OCI-LY7 (cell line): ENCODE data around the gene NKX1-1. TPM values are rescaled to one million over a fixed set of nuclear protein-coding genes. Genes with fewer than 3 reads are reported as not detected.

ENCODE experiments used
- BruUV-seq: library from RNA; stranded (reverse); fragments of 400-500 nt; replicated peaks from 2 replicates; lab custom pipeline; 2021; lab: Mats Ljungman, UMichigan
- CTCF ChIA-PET: fragments of 300-600 bp; sonication (Branson Sonifier 250); formaldehyde crosslinking; loops from one replicate; lab custom pipeline; 2022; ENCODE audit warnings: antibody characterized with exemption; ENCODE audit not compliant: unreplicated experiment; lab: Charles Lee
- POLR2A ChIA-PET: fragments of 300-600 bp; sonication (Branson Sonifier 250); formaldehyde crosslinking; loops from one replicate; lab custom pipeline; 2022; ENCODE audit warnings: antibody characterized with exemption; lab: Charles Lee
- DNase-seq: peaks from one replicate; pipeline ENCODE4 v3.0.0-alpha.2; 2015; ENCODE audit warnings: low spot score
- H2AFZ ChIP-seq: fragments of 200-600 bp; sonication (generic), shearing (Covaris generic); 2 replicates; pipeline ENCODE4 v1.6.1; 2014; ENCODE audit warnings: mild to moderate bottlenecking, antibody characterized with exemption, low read length, moderate library complexity
- H3K27ac ChIP-seq: fragments of 200-600 bp; sonication (generic); 2 replicates; pipeline ENCODE4 v1.5.1; 2014; ENCODE audit warnings: mixed run types, low read depth, mild to moderate bottlenecking, moderate library complexity, low read length, inconsistent platforms; ENCODE audit not compliant: poor library complexity, severe bottlenecking
- H3K36me3 ChIP-seq: fragments of 200-600 bp; sonication (generic); 2 replicates; pipeline ENCODE4 v1.6.1; 2014; ENCODE audit warnings: mild to moderate bottlenecking, antibody characterized with exemption, low read length, moderate library complexity, mixed read lengths; ENCODE audit not compliant: insufficient read depth
- H3K4me1 ChIP-seq: fragments of 200-600 bp; sonication (generic); 2 replicates; pipeline ENCODE4 v1.5.1; 2014; ENCODE audit warnings: mild to moderate bottlenecking, low read length; ENCODE audit not compliant: insufficient read depth, poor library complexity, severe bottlenecking
- H3K4me2 ChIP-seq: fragments of 200-600 bp; sonication (generic); 2 replicates; pipeline ENCODE4 v1.6.1; 2014; ENCODE audit warnings: mild to moderate bottlenecking, low read length
- H3K4me3 ChIP-seq: fragments of 200-600 bp; sonication (generic); 2 replicates; pipeline ENCODE4 v1.5.1; 2014; ENCODE audit warnings: mild to moderate bottlenecking, low read depth, low read length; ENCODE audit not compliant: poor library complexity, severe bottlenecking
- H3K79me2 ChIP-seq: fragments of 200-600 bp; sonication (generic); 2 replicates; pipeline ENCODE4 v1.6.1; 2016; ENCODE audit warnings: low read depth, mild to moderate bottlenecking, low read length, moderate library complexity, mixed read lengths; ENCODE audit not compliant: insufficient read depth
- H3K9me2 ChIP-seq: fragments of 200-600 bp; sonication (generic); 2 replicates; pipeline ENCODE4 v1.6.1; 2016; ENCODE audit warnings: mild to moderate bottlenecking, low read length, mixed read lengths; ENCODE audit not compliant: insufficient read depth
- H3K9me3 ChIP-seq: fragments of 200-600 bp; sonication (generic); 2 replicates; pipeline ENCODE4 v1.6.1; 2014; ENCODE audit warnings: mild to moderate bottlenecking, mixed run types, low read length, mixed read lengths
- H4K20me1 ChIP-seq: fragments of 200-600 bp; sonication (generic); 2 replicates; pipeline ENCODE4 v1.6.1; 2014; ENCODE audit warnings: mild to moderate bottlenecking, antibody characterized with exemption, low read length, moderate library complexity, mixed read lengths; ENCODE audit not compliant: insufficient read depth
- EZH2phosphoT487 ChIP-seq: fragments of 200-600 bp; sonication (generic); IDR thresholded peaks from 2 replicates; pipeline ENCODE4 v1.6.1; 2018; ENCODE audit warnings: low read depth, borderline replicate concordance, mild to moderate bottlenecking, mixed run types, antibody characterized with exemption, low read length, moderate library complexity, mixed read lengths
- intact Hi-C: fragments of 100-400 bp; cut with micrococcal nuclease; formaldehyde crosslinking; loops from one replicate; pipeline ENCODE4 v1.10.0; 2022; ENCODE audit not compliant: unreplicated experiment
- total RNA-seq, 2 experiments: library from RNA; depleted of rRNA in 1 of 2; stranded (reverse); fragments of >200 nt in 1 of 2; shearing (Covaris generic) in 1 of 2; gene quantifications; 2 replicates each; pipeline ENCODE4 v1.2.3, GENCODE V29; 2014 to 2022
- TF ChIP-seq, protein P1 (sequence below): fragments of 200-600 bp; sonication (generic); conservative IDR thresholded peaks from 2 replicates; pipeline ENCODE4 v1.5.1; 2014; ENCODE audit warnings: mild to moderate bottlenecking, antibody characterized with exemption, low read length, moderate library complexity, mixed read lengths

Gene NKX1-1
- total RNA-seq, 2 experiments from 2014 or later = not detected

DNA sequence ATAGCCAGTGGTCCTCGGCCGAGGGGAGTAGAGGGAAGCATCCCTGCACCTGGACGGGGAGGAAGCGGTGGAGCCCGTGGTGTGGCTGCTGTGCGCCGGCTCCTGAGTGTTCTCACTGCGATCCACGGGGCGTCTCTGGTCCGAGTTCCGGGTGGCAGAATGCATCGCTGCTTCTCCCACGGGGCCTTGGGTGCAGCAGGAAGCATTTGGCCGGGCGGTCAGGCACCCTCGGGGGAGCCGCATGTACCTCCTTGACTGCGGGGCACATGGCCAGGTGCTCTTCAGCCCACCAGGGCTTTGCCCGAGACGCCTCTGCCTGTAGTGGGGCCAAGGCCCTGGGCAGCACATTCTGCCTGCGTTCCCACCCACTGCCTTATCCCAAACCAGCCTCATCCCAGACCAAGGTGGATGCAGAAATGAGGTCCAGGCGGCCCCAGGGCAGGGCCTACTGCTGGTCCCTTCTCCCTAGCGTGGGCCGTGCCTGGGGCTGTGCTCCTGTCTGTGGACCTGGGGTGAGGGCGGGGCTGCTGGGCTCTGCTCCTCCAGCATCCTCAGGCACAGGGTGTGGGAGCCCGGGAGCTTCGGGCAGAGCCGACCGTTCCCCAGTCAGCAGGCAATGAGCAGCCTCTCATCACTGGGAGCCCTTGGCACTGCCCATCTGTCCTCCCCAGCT, 27.5 kb downstream of the NKX1-1 start:
- Histone ChIP-seq H3K27ac (no peak overlapping the region), H4K20me1 (no peaks in the 10 kb centered on the region), H3K4me3 (no peak overlapping the region), H3K4me1 (no peaks in the 10 kb centered on the region), H3K4me2 (no peak overlapping the region), H3K9me2 (no peaks in the 10 kb centered on the region), H2AFZ (no peak overlapping the region), H3K9me3 (no peaks in the 10 kb centered on the region), H3K36me3 (no peaks in the 10 kb centered on the region), H3K79me2 (no peaks in the 10 kb centered on the region)
- no TSS peak for BruUV-seq
- DNase-seq = no peak
- ChIA-PET POLR2A (no interaction called here), CTCF (no interaction called here)
- TF ChIP-seq, protein P1, sequence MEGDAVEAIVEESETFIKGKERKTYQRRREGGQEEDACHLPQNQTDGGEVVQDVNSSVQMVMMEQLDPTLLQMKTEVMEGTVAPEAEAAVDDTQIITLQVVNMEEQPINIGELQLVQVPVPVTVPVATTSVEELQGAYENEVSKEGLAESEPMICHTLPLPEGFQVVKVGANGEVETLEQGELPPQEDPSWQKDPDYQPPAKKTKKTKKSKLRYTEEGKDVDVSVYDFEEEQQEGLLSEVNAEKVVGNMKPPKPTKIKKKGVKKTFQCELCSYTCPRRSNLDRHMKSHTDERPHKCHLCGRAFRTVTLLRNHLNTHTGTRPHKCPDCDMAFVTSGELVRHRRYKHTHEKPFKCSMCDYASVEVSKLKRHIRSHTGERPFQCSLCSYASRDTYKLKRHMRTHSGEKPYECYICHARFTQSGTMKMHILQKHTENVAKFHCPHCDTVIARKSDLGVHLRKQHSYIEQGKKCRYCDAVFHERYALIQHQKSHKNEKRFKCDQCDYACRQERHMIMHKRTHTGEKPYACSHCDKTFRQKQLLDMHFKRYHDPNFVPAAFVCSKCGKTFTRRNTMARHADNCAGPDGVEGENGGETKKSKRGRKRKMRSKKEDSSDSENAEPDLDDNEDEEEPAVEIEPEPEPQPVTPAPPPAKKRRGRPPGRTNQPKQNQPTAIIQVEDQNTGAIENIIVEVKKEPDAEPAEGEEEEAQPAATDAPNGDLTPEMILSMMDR = no peak
- no peak for TF ChIP-seq EZH2phosphoT487
- intact Hi-C loops = no loop called here

- POLR2A ChIA-PET = no interaction called here
- peaks cover 2% of the 10 kb centered on the region; the same call in 1 of the 2 replicates for H3K36me3 ChIP-seq
- no peak for TF ChIP-seq EZH2phosphoT487
- TF ChIP-seq, protein P1 = no peak
- H3K9me2 ChIP-seq = no peaks in the 10 kb centered on the region
- no peaks in the 10 kb centered on the region for H3K79me2 ChIP-seq
- intact Hi-C loops = no loop called here
- DNase-seq = no peak
- no peak overlapping the region for H3K27ac ChIP-seq
- BruUV-seq = no TSS peak
- H3K4me1 ChIP-seq = no peaks in the 10 kb centered on the region
- no peak overlapping the region for H3K4me2 ChIP-seq
- no peaks in the 10 kb centered on the region for H4K20me1 ChIP-seq
- no peak overlapping the region for H2AFZ ChIP-seq
- no peaks in the 10 kb centered on the region for H3K9me3 ChIP-seq
- CTCF ChIA-PET = no interaction called here
- H3K4me3 ChIP-seq = no peak overlapping the region
These were observed 28.5 kb downstream of the NKX1-1 start for GRCh38 chr4:1377606-1378261.
